ENCODE measurements around the gene PCDHA8.
"Not testable (repeated sequence)": the region's sequence is repeated elsewhere in the genome, so short reads cannot be mapped to it uniquely, and the experiment has no call there.

PCDHA8 gene

DNA sequence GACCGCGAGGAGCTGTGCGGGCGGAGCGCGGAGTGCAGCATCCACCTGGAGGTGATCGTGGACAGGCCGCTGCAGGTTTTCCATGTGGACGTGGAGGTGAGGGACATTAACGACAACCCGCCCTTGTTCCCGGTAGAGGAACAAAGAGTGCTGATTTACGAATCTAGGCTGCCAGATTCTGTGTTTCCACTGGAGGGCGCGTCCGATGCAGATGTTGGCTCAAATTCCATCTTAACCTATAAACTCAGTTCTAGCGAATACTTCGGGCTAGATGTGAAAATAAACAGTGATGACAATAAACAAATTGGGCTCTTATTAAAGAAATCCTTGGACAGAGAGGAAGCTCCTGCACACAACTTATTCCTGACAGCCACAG is 12.6 kb upstream of the PCDHA8 start:
- DNase-seq = no peak

DNA sequence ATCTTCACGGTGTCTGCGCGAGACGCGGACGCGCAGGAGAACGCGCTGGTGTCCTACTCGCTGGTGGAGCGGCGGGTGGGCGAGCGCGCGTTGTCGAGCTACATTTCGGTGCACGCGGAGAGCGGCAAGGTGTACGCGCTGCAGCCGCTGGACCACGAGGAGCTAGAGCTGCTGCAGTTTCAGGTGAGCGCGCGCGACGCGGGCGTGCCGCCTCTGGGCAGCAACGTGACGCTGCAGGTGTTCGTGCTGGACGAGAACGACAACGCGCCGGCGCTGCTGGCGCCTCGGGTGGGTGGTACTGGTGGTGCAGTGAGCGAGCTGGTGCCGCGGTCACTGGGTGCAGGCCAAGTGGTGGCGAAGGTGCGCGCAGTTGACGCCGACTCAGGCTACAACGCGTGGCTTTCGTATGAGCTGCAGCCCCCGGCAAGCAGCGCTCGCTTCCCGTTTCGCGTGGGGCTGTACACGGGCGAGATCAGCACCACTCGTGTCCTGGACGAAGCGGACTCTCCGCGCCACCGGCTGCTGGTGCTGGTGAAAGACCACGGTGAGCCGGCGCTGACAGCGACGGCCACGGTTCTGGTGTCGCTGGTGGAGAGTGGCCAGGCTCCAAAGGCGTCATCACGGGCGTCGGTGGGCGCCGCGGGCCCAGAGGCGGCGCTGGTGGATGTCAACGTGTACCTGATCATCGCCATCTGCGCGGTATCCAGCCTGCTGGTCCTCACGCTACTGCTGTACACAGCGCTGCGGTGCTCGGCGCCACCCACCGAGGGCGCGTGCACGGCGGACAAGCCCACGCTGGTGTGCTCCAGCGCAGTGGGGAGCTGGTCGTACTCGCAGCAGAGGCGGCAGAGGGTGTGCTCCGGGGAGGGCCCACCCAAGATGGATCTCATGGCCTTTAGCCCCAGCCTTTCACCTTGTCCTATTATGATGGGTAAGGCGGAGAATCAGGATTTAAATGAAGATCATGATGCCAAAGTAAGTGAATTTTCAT is 11.2 kb upstream of the PCDHA8 start:
- not testable (repeated sequence) for DNase-seq

DNA sequence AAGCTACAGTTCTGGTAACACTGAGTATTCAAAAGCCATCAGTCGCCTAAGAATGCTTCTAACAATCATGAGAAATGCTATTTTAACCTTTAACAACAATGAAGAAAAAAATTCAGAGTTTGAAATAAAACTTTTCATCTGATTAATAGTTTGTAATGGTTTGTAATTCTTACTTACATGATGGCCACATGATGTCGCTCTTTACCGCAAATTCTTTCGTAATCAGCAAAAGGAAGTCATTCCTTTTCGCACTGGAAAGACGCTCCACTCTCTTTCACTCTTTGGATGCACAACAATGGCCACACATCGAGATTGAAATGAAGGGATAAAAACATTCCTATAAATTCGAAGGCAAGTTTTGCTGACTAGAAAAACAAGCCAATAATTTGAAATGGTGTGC is 7.0 kb upstream of the PCDHA8 start, which contains the start of gene PCDHA7:
PCDHA7 (plus strand) TSS at position 277 of the 400 bp plus-strand sequence; CDS start at position 392, 115 bp downstream.
- DNase-seq = no peak

DNA sequence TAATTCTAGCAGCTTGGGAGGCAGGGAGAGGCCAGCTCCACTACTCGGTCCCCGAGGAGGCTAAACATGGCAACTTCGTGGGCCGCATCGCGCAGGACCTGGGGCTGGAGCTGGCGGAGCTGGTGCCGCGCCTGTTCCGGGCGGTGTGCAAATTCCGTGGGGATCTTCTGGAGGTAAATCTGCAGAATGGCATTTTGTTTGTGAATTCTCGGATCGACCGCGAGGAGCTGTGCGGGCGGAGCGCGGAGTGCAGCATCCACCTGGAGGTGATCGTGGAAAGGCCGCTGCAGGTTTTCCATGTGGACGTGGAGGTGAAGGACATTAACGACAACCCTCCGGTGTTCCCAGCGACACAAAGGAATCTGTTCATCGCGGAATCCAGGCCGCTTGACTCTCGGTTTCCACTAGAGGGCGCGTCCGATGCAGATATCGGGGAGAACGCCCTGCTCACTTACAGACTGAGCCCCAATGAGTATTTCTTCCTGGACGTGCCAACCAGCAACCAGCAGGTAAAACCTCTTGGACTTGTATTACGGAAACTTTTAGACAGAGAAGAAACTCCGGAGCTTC is 6.5 kb upstream of the PCDHA8 start:
- DNase-seq = not testable (repeated sequence)

DNA sequence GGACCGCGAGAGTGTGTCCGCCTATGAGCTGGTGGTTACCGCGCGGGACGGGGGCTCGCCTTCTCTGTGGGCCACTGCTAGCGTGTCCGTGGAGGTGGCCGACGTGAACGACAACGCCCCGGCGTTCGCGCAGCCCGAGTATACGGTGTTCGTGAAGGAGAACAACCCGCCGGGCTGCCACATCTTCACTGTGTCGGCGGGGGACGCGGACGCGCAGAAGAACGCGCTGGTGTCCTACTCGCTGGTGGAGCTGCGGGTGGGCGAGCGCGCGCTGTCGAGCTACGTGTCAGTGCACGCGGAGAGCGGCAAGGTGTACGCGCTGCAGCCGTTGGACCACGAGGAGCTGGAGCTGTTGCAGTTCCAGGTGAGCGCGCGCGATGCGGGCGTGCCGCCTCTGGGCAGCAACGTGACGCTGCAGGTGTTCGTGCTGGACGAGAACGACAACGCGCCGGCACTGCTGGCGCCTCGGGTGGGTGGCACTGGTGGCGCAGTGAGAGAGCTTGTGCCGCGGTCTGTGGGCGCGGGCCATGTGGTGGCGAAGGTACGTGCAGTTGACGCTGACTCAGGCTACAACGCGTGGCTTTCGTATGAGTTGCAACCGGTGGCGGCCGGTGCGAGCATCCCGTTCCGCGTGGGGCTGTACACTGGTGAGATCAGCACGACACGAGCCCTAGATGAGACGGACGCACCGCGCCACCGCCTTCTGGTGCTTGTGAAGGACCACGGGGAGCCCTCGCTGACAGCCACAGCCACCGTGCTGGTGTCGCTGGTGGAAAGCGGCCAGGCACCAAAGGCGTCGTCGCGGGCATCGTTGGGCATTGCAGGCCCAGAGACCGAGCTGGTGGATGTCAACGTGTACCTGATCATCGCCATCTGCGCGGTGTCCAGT is 5.1 kb upstream of the PCDHA8 start:
- DNase-seq = no peak

DNA sequence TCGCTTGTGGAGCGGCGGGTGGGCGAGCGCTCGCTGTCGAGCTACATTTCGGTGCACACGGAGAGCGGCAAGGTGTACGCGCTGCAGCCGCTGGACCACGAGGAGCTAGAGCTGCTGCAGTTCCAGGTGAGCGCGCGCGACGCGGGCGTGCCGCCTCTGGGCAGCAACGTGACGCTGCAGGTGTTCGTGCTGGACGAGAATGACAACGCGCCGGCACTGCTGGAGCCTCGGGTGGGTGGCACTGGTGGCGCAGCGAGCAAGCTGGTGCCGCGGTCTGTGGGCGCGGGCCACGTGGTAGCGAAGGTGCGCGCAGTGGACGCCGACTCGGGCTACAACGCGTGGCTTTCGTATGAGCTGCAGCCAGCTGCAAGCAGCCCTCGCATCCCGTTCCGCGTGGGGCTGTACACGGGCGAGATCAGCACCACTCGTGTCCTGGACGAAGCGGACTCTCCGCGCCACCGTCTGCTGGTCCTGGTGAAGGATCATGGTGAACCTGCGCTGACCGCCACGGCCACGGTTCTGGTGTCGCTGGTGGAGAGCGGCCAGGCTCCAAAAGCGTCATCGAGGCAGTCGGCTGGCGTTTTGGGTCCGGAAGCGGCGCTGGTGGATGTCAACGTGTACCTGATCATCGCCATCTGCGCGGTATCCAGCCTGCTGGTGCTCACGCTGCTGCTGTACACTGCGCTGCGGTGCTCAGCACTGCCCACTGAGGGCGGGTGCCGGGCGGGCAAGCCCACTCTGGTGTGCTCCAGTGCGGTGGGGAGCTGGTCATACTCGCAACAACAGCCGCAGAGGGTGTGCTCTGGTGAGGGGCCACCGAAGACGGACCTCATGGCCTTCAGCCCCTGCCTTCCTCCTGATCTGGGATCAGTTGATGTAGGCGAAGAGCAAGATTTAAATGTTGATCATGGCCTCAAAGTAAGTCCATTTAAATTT is 2.1 kb downstream of the PCDHA8 start:
- DNase-seq = no peak

DNA sequence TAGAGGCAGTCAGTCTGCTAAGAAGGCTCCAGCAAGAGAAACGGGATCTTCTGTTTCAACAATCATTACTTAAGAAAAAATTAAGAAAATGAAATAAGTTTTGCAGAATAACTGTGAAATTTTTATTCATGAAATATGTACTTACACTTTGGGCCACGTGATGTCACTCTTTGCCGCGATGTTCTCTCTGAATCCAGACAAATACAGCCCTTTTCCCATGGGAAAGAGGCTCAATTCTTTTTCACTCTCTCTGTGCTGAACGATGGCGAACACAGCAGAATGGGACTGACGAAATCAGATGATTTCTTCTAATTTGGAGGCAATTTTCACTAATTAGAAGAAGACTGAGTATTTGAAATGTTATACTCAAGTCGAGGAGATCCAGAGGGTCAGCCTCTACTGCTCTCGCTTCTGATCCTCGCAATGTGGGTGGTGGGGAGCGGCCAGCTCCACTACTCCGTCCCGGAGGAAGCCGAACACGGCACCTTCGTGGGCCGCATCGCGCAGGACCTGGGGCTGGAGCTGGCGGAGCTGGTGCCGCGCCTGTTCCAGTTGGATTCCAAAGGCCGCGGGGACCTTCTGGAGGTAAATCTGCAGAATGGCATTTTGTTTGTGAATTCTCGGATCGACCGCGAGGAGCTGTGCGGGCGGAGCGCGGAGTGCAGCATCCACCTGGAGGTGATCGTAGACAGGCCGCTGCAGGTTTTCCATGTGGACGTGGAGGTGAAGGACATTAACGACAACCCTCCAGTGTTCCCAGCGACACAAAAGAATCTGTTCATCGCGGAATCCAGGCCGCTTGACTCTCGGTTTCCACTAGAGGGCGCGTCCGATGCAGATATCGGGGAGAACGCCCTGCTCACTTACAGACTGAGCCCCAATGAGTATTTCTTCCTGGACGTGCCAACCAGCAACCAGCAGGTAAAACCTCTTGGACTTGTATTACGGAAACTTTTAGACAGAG is 7.4 kb downstream of the PCDHA8 start, which contains the start of gene PCDHA9:
PCDHA9 (plus strand) TSS at position 244 of the 964 bp plus-strand sequence; CDS start at position 358, 114 bp downstream.
- DNase-seq = not testable (repeated sequence)

DNA sequence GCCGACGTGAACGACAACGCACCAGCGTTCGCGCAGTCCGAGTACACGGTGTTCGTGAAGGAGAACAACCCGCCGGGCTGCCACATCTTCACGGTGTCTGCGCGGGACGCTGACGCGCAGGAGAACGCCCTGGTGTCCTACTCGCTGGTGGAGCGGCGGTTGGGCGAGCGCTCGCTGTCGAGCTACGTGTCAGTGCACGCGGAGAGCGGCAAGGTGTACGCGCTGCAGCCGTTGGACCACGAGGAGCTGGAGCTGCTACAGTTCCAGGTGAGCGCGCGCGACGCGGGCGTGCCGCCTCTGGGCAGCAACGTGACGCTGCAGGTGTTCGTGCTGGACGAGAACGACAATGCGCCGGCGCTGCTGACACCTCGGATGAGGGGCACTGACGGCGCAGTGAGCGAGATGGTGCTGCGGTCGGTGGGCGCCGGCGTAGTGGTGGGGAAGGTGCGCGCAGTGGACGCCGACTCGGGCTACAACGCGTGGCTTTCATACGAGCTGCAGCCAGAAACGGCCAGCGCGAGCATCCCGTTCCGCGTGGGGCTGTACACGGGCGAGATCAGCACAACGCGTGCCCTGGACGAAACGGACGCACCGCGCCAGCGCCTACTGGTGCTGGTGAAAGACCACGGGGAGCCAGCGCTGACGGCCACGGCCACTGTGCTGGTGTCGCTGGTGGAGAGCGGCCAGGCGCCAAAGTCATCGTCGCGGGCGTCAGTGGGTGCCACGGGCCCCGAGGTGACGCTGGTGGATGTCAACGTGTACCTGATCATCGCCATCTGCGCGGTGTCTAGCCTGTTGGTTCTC is 9.0 kb downstream of the PCDHA8 start:
- not testable (repeated sequence) for DNase-seq

DNA sequence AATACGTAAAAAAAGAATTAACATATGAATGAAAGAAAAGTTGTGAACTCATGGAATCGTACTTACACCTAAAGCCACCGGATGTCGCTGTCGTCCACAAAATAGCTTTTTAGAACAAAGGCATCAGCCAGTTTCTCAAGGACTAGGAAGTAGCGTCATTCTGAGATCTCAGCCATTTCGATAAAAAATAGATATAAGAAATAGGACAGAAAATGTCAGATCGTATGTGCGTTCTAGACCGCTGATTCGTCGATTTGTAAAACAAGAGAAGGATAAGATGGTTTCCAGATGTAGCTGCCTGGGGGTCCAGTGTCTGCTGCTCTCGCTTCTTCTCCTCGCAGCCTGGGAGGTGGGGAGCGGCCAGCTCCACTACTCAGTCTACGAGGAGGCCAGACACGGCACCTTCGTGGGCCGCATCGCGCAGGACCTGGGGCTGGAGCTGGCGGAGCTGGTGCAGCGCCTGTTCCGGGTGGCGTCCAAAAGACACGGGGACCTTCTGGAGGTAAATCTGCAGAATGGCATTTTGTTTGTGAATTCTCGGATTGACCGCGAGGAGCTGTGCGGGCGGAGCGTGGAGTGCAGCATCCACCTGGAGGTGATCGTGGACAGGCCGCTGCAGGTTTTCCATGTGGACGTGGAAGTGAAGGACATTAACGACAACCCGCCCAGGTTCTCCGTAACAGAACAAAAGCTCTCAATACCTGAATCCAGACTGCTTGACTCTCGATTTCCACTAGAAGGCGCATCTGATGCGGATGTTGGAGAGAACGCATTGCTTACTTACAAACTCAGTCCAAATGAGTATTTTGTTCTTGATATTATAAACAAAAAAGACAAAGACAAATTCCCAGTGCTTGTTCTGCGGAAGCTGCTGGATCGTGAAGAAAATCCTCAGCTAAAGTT is 15.0 kb downstream of the PCDHA8 start, which contains the start of gene PCDHA10:
PCDHA10 (plus strand) TSS at position 126 of the 903 bp plus-strand sequence; CDS start at position 278, 152 bp downstream.
- DNase-seq = no peak

DNA sequence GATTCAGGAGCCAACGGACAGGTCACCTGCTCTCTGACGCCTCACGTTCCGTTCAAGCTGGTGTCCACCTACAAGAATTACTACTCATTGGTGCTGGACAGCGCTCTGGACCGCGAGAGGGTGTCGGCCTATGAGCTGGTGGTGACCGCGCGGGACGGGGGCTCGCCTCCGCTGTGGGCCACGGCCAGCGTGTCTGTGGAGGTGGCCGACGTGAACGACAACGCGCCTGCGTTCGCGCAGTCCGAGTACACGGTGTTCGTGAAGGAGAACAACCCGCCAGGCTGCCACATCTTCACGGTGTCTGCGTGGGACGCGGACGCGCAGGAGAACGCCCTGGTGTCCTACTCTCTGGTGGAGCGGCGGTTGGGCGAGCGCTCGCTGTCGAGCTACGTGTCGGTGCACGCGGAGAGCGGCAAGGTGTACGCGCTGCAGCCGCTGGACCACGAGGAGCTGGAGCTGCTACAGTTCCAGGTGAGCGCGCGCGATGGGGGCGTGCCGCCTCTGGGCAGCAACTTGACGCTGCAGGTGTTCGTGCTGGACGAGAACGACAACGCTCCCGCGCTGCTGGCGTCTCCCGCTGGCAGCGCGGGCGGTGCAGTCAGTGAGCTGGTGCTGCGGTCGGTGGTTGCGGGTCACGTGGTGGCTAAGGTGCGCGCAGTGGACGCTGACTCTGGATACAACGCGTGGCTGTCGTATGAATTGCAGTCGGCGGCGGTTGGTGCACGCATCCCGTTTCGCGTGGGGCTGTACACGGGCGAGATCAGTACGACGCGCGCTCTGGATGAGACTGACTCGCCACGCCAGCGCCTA is 16.4 kb downstream of the PCDHA8 start:
- no peak for DNase-seq

DNA sequence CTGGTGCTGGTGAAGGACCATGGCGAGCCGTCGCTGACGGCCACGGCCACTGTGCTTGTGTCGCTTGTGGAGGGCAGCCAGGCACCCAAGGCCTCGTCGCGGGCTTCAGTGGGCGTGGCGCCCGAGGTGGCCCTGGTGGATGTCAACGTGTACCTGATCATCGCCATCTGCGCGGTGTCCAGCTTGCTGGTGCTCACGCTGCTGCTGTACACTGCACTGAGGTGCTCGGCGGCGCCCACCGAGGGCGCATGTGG is 16.9 kb downstream of the PCDHA8 start:
- DNase-seq = no peak

DNA sequence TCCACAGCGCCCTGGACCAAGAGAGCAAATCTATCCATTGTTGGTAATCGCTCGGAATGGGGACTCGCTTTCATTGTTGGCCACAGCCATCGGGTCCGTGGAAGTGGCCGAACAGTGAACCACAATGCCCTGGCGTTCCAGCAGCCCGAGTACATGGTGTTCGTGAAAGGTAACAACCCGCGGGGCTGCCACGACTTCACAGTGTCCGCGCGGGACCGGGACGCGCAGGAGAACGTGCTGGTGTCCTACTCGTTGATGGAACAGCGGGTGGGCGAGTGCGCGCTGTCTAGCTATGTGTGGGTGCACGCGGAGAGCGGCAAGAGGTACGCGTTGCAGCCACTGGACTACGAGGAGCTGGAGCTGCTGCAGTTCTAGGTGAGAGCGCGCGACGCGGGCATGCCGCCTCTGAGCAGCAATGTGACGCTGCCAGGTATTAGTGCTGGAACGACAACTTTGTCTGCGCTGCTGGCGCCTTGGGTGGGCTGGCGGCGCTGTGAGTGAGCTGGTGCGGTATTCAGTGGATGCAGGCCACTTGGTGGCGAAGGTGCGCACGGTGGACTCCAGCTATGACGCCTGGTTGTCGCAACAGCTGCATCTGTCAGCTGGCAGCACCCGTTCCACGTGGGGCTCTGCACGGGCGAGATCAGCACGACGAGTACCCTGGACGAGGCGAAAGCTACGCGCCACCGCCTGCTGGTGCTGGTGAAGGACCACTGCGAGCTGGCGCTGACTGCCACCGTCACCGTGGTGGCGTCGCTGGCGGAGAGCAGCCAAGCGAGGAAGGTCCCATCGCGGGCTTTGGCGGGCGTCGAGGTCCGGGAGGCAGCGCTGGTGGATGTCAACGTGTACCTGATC is 21.7 kb downstream of the PCDHA8 start:
- DNase-seq = no peak

DNA sequence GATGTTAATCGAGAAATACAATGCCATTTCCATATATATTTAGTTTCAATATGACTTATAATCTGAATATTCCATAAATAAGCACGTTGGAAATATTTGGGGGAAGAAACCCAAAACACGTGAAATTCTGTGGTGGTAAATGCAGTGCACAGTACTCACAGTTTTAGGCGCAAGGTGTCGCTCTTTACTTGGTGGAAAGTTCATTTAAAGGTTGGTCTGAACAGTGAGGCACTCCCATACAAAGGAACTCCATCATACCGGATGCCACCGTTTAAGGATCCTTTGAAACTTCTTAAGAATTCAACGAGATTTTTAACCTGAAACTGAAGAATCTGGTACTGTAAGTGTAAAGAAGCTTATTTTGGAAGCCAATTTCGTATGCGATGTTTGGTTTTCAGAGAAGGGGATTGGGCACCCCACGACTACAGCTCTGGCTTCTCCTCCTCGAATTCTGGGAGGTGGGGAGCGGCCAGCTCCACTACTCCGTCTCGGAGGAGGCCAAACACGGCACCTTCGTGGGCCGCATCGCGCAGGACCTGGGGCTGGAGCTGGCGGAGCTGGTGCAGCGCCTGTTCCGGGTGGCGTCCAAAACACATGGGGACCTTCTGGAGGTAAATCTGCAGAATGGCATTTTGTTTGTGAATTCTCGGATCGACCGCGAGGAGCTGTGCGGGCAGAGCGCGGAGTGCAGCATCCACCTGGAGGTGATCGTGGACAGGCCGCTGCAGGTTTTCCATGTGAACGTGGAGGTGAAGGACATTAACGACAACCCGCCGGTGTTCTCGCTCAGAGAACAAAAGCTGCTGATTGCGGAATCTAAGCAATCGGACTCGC is 28.0 kb downstream of the PCDHA8 start, which contains the start of gene PCDHA11:
PCDHA11 (plus strand) TSS at position 237 of the 834 bp plus-strand sequence; CDS start at position 384, 147 bp downstream.
- DNase-seq = no peak

DNA sequence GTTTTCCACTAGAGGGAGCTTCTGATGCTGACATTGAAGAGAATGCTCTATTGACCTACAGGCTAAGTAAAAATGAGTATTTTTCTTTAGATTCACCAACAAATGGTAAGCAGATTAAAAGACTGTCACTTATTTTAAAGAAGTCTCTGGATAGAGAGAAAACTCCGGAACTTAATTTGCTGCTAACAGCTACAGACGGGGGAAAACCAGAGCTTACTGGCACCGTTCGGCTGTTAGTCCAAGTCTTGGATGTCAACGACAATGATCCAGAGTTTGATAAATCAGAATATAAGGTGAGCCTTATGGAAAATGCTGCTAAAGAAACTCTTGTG is 28.5 kb downstream of the PCDHA8 start:
- DNase-seq = no peak
